ELF-1 (cell line): Measurements from ENCODE around the gene TMIGD1.
"Not testable (repeated sequence)": the region's sequence is repeated elsewhere in the genome, so short reads cannot be mapped to it uniquely, and the experiment has no call there.

Source experiments
- DNase-seq: peaks from one replicate; pipeline ENCODE4 v3.0.0-alpha.2; 2016; ENCODE audit warnings: low read depth, low spot score

Gene TMIGD1

GRCh38 chr17:30358055-30358760, 24.4 kb upstream of the TMIGD1 start:
- no peak for DNase-seq

- no peak for DNase-seq
Measured at GRCh38 chr17:30357476-30357875, 23.6 kb upstream of the TMIGD1 start.

GRCh38 chr17:30354701-30355100, 20.8 kb upstream of the TMIGD1 start:
- no peak for DNase-seq

GRCh38 chr17:30352240-30352814, 18.5 kb upstream of the TMIGD1 start:
- no peak for DNase-seq

GRCh38 chr17:30351735-30352134, 17.9 kb upstream of the TMIGD1 start:
- no peak for DNase-seq

GRCh38 chr17:30351263-30351662, 17.4 kb upstream of the TMIGD1 start:
- not testable (repeated sequence) for DNase-seq

GRCh38 chr17:30349252-30349651, 15.4 kb upstream of the TMIGD1 start:
- DNase-seq: no peak

- DNase-seq: no peak
Measured at GRCh38 chr17:30347488-30347887, 13.6 kb upstream of the TMIGD1 start.

- DNase-seq: no peak
Measured at GRCh38 chr17:30346221-30346795, 12.5 kb upstream of the TMIGD1 start.

- no peak for DNase-seq
Measured at GRCh38 chr17:30345527-30346075, 11.7 kb upstream of the TMIGD1 start.

- DNase-seq: no peak
Measured at GRCh38 chr17:30345089-30345433, 11.2 kb upstream of the TMIGD1 start.

- no peak for DNase-seq
Measured at GRCh38 chr17:30344283-30345088, 10.6 kb upstream of the TMIGD1 start.

GRCh38 chr17:30343796-30344195, 9.9 kb upstream of the TMIGD1 start:
- no peak for DNase-seq

- DNase-seq: not testable (repeated sequence)
Measured at GRCh38 chr17:30343244-30343643, 9.4 kb upstream of the TMIGD1 start.

GRCh38 chr17:30341703-30342249, 7.9 kb upstream of the TMIGD1 start:
- no peak for DNase-seq

GRCh38 chr17:30340801-30341356, 7.0 kb upstream of the TMIGD1 start:
- DNase-seq: no peak

GRCh38 chr17:30339086-30339485, 5.2 kb upstream of the TMIGD1 start:
- DNase-seq: no peak

GRCh38 chr17:30337393-30337999, 3.6 kb upstream of the TMIGD1 start:
- DNase-seq: peak; percentile 81

- peak; percentile 58 for DNase-seq
Measured at GRCh38 chr17:30336369-30337171, 2.7 kb upstream of the TMIGD1 start.

- DNase-seq: no peak
Measured at GRCh38 chr17:30334421-30334820, 564 bp upstream of the TMIGD1 start.
